Measurements from ENCODE around the gene ACAP2.

DNA sequence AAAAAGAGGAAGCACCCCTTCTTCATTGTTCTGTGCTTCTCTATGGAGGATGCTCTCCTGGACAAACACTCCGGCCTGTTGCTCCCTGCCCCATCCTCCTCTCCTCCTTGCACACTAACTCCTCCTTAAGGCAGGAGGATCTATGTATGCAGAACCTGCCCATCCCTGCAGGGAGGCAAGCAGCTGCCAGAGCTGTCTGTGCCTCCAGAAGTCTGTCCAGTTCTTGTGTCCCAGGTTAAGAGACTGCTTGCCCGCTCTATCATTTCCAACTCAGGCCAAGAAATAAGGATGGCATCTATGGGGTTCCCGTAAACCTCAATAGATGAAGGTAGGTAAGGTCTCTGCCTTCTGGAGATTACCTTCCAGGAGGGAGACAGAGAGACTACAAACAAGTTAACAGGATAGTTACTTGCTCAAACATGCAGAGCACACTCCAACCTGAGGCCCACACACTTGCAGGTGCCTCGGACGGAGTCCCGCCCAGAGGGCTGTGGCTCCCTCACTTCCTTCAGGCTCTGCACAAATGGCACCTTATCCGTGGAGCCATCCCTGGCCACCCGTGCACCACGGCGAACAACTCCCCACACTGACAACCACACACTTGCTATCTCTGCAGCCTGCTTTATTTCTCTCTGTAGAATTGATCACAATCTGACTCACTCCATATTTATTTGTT, 178.8 kb downstream of the ACAP2 start:
- TF ChIP-seq, protein P1, sequence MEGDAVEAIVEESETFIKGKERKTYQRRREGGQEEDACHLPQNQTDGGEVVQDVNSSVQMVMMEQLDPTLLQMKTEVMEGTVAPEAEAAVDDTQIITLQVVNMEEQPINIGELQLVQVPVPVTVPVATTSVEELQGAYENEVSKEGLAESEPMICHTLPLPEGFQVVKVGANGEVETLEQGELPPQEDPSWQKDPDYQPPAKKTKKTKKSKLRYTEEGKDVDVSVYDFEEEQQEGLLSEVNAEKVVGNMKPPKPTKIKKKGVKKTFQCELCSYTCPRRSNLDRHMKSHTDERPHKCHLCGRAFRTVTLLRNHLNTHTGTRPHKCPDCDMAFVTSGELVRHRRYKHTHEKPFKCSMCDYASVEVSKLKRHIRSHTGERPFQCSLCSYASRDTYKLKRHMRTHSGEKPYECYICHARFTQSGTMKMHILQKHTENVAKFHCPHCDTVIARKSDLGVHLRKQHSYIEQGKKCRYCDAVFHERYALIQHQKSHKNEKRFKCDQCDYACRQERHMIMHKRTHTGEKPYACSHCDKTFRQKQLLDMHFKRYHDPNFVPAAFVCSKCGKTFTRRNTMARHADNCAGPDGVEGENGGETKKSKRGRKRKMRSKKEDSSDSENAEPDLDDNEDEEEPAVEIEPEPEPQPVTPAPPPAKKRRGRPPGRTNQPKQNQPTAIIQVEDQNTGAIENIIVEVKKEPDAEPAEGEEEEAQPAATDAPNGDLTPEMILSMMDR (conservative IDR thresholded peaks at IDR 0.05) = no peak
- no peak for TF ChIP-seq ZFX (IDR thresholded peaks at IDR 0.05)
